NCI-H524 treated with DMSO at 0.1 percent for 48 hours (cell line): ENCODE data around the gene OTULINL.
A peak's percentile ranks its signal among the peaks of the same experiment; 100 is the strongest.
"Not testable (repeated sequence)": the region's sequence is repeated elsewhere in the genome, so short reads cannot be mapped to it uniquely, and the experiment has no call there.

ENCODE experiments used
- DNase-seq: peaks from one replicate; lab custom pipeline; 2025; lab: John Stamatoyannopoulos, UW

Gene OTULINL

GRCh38 chr5:14581106-14581890 lies at the start of gene OTULINL:
Gene OTULINL (plus strand): TSS chr5:14581792. CDS start chr5:14581895, 103 bp downstream.
- peak; percentile 48 for DNase-seq

GRCh38 chr5:14532180-14532579 lies 49.4 kb upstream of the OTULINL start:
- DNase-seq: no peak

GRCh38 chr5:14534773-14535172 lies 46.8 kb upstream of the OTULINL start:
- DNase-seq: no peak

- no peak for DNase-seq
Observed at GRCh38 chr5:14545308-14545707, 36.3 kb upstream of the OTULINL start.

GRCh38 chr5:14545862-14546261 lies 35.7 kb upstream of the OTULINL start:
- DNase-seq: no peak

- DNase-seq: no peak
Observed at GRCh38 chr5:14547666-14548065, 33.9 kb upstream of the OTULINL start.

- no peak for DNase-seq
Observed at GRCh38 chr5:14551211-14551610, 30.4 kb upstream of the OTULINL start.

- no peak for DNase-seq
Observed at GRCh38 chr5:14552017-14552416, 29.6 kb upstream of the OTULINL start.

GRCh38 chr5:14554288-14554687 lies 27.3 kb upstream of the OTULINL start:
- DNase-seq: not testable (repeated sequence)

GRCh38 chr5:14556015-14556414 lies 25.6 kb upstream of the OTULINL start:
- DNase-seq: no peak

- DNase-seq: peak; percentile 76
Observed at GRCh38 chr5:14557203-14557770, 24.3 kb upstream of the OTULINL start.

GRCh38 chr5:14557791-14558415 lies 23.7 kb upstream of the OTULINL start:
- DNase-seq: peak; percentile 88

GRCh38 chr5:14560091-14560595 lies 21.4 kb upstream of the OTULINL start:
- DNase-seq: peak; percentile 100

GRCh38 chr5:14561741-14562140 lies 19.9 kb upstream of the OTULINL start:
- DNase-seq: no peak

- DNase-seq: no peak
Observed at GRCh38 chr5:14568333-14568732, 13.3 kb upstream of the OTULINL start.

GRCh38 chr5:14569948-14570691 lies 11.5 kb upstream of the OTULINL start:
- no peak for DNase-seq

- DNase-seq: no peak
Observed at GRCh38 chr5:14571901-14572300, 9.7 kb upstream of the OTULINL start.

GRCh38 chr5:14572385-14572784 lies 9.2 kb upstream of the OTULINL start:
- no peak for DNase-seq

GRCh38 chr5:14572836-14573235 lies 8.8 kb upstream of the OTULINL start:
- DNase-seq: no peak

- no peak for DNase-seq
Observed at GRCh38 chr5:14574096-14574495, 7.5 kb upstream of the OTULINL start.

- DNase-seq: peak; percentile 74
Observed at GRCh38 chr5:14574891-14575508, 6.6 kb upstream of the OTULINL start.

GRCh38 chr5:14576206-14576605 lies 5.4 kb upstream of the OTULINL start:
- DNase-seq: no peak
